AG04450 (cell line): ENCODE results near the gene FAM83G. TPM values are rescaled to one million over a fixed set of nuclear protein-coding genes. Genes with fewer than 3 reads are reported as not detected.

Source experiments
- CTCF ChIA-PET: fragments of 300-600, 350-600 bp; formaldehyde crosslinking; extraction: SDS; loops from one replicate; lab custom pipeline; 2022; ENCODE audit warnings: antibody characterized with exemption, inconsistent platforms; lab: Charles Lee
- POLR2A ChIA-PET: fragments of 350-600 bp; formaldehyde crosslinking; extraction: SDS; loops from one replicate; lab custom pipeline; 2021; ENCODE audit warnings: antibody characterized with exemption, inconsistent platforms; lab: Yijun Ruan, JAX
- DNase-seq: peaks from one replicate; pipeline ENCODE4 v3.0.0-alpha.2; 2011; ENCODE audit warnings: low read depth, low spot score
- H3K27ac ChIP-seq: one replicate; pipeline ENCODE4 v1.5.1; 2012; ENCODE audit warnings: low read depth, low read length, control low read depth
- H3K27me3 ChIP-seq: one replicate; pipeline ENCODE4 v1.6.0; 2012; ENCODE audit warnings: low read length; ENCODE audit not compliant: control insufficient read depth, insufficient read depth
- H3K4me3 ChIP-seq: 2 replicates; pipeline ENCODE4 v1.5.1; 2011; ENCODE audit warnings: mild to moderate bottlenecking, low read depth, low read length, control low read depth
- H3K9me3 ChIP-seq: 2 replicates; pipeline ENCODE4 v1.5.1; 2012; ENCODE audit warnings: low read length; ENCODE audit not compliant: control insufficient read depth, insufficient read depth
- CTCF ChIP-seq: IDR thresholded peaks from 2 replicates; pipeline ENCODE4 v1.5.1; 2011; ENCODE audit warnings: low read depth, low read length, control low read depth, inconsistent platforms
- polyA plus RNA-seq: library from polyadenylated mRNA; depleted of rRNA; stranded (reverse); fragments of >200 nt; gene quantifications from 2 replicates; pipeline ENCODE4 v1.2.3, GENCODE V29; 2011

The FAM83G gene
- polyA plus RNA-seq, 1 experiment, result 4.8 TPM

- H3K27ac ChIP-seq, result peak overlapping the region; percentile 85
- no peak overlapping the region for H3K4me3 ChIP-seq
- no peaks in the 10 kb centered on the region for H3K27me3 ChIP-seq
- TF ChIP-seq CTCF, result no peak
- DNase-seq, result no peak
- ChIA-PET POLR2A (no interaction called here), CTCF (interaction anchor here (0.9 kb wide), 1 partner anchor 20 kb away, joined by 3 read pairs; no protein-coding TSS in a partner anchor)
- H3K9me3 ChIP-seq, result no peaks in the 10 kb centered on the region; the same call in 1 of the 2 replicates
Observed at GRCh38 chr17:18981335-18981641, 23.3 kb downstream of the FAM83G start.

- POLR2A ChIA-PET, result no interaction called here
- Histone ChIP-seq H3K4me3 (no peak overlapping the region), H3K9me3 (no peaks in the 10 kb centered on the region; the same call in 1 of the 2 replicates), H3K27me3 (no peaks in the 10 kb centered on the region), H3K27ac (peak overlapping the region; percentile 85)
- CTCF ChIA-PET, result interaction anchor here (0.9 kb wide), 1 partner anchor 20 kb away, joined by 3 read pairs; no protein-coding TSS in a partner anchor
- no peak for DNase-seq
- TF ChIP-seq CTCF, result no peak
Observed at GRCh38 chr17:18980682-18981334, 23.8 kb downstream of the FAM83G start.

GRCh38 chr17:18978655-18979054 lies 25.9 kb downstream of the FAM83G start:
- Histone ChIP-seq H3K9me3 (no peaks in the 10 kb centered on the region; the same call in 1 of the 2 replicates), H3K27me3 (no peaks in the 10 kb centered on the region), H3K4me3 (no peak overlapping the region), H3K27ac (no peak overlapping the region)
- TF ChIP-seq CTCF, result no peak
- ChIA-PET POLR2A (no interaction called here), CTCF (no interaction called here)
- DNase-seq, result no peak

- no peak for TF ChIP-seq CTCF
- no peaks in the 10 kb centered on the region; the same call in 1 of the 2 replicates for H3K9me3 ChIP-seq
- CTCF ChIA-PET, result interaction anchor here (0.6 kb wide), 1 partner anchor 21 kb away, joined by 3 read pairs; no protein-coding TSS in a partner anchor
- H3K4me3 ChIP-seq, result no peak overlapping the region
- H3K27me3 ChIP-seq, result no peaks in the 10 kb centered on the region
- DNase-seq, result no peak
- no peak overlapping the region for H3K27ac ChIP-seq
- POLR2A ChIA-PET, result no interaction called here
Observed at GRCh38 chr17:18978050-18978449, 26.5 kb downstream of the FAM83G start.

- ChIA-PET CTCF (interaction anchor here (0.6 kb wide), 1 partner anchor 21 kb away, joined by 3 read pairs; no protein-coding TSS in a partner anchor), POLR2A (no interaction called here)
- H3K4me3 ChIP-seq, result no peak overlapping the region
- no peak for TF ChIP-seq CTCF
- H3K9me3 ChIP-seq, result no peaks in the 10 kb centered on the region; the same call in 1 of the 2 replicates
- H3K27ac ChIP-seq, result no peak overlapping the region
- H3K27me3 ChIP-seq, result no peaks in the 10 kb centered on the region
- DNase-seq, result no peak
Observed at GRCh38 chr17:18977646-18978045, 26.9 kb downstream of the FAM83G start.
